ENCODE results near the gene IPO4. TPM values are rescaled to one million over a fixed set of nuclear protein-coding genes. Genes with fewer than 3 reads are reported as not detected.

Gene IPO4
- total and polyA plus RNA-seq, 2 of the 4 experiments (the other 2 are of a cell fraction) = 37.6 to 39.4 TPM

DNA sequence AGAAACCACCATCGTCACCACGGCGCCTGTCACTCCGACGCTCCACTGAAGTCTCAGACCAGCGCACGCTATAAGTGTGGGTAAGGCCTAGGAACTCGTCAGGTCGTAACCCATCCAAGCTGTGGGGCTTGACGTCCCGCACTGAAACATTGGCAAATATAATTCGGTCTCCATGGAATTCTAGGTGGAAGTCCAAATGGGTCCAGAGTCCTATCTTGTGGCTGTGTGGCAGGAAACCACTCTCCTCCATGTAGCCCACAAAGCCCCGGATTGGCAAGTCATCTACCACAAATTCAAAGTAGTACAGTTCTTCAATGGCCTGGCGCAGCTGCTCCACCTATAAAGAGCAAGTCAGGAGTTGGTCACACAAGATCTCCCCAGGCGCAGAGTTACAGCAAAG, 4.3 kb upstream of the IPO4 start:
- TF ChIP-seq CHD1 (IDR thresholded peaks at IDR 0.05; ENCODE audit: low read depth, low read length) = no peak
- no peak for TF ChIP-seq RFX5 (IDR thresholded peaks at IDR 0.05; ENCODE audit: low read depth, low read length)
- no peak for TF ChIP-seq USF2 (IDR thresholded peaks at IDR 0.05; ENCODE audit: low read depth, low read length)
- TF ChIP-seq FOS (IDR thresholded peaks at IDR 0.05; ENCODE audit: low read depth, low read length) = no peak
- no peak for TF ChIP-seq ELK1 (IDR thresholded peaks at IDR 0.05; ENCODE audit: borderline replicate concordance, low read depth, low read length)
- no peak for TF ChIP-seq RCOR1 (IDR thresholded peaks at IDR 0.05; ENCODE audit: insufficient replicate concordance, low read length)
- no peak for TF ChIP-seq MAFK (IDR thresholded peaks at IDR 0.05; ENCODE audit: low read depth, low read length)
- no peak for TF ChIP-seq RAD21 (IDR thresholded peaks at IDR 0.05; ENCODE audit: low read length)
- no peak for TF ChIP-seq MAZ (IDR thresholded peaks at IDR 0.05; ENCODE audit: borderline replicate concordance, low read depth, low read length)
- TF ChIP-seq, protein P1, sequence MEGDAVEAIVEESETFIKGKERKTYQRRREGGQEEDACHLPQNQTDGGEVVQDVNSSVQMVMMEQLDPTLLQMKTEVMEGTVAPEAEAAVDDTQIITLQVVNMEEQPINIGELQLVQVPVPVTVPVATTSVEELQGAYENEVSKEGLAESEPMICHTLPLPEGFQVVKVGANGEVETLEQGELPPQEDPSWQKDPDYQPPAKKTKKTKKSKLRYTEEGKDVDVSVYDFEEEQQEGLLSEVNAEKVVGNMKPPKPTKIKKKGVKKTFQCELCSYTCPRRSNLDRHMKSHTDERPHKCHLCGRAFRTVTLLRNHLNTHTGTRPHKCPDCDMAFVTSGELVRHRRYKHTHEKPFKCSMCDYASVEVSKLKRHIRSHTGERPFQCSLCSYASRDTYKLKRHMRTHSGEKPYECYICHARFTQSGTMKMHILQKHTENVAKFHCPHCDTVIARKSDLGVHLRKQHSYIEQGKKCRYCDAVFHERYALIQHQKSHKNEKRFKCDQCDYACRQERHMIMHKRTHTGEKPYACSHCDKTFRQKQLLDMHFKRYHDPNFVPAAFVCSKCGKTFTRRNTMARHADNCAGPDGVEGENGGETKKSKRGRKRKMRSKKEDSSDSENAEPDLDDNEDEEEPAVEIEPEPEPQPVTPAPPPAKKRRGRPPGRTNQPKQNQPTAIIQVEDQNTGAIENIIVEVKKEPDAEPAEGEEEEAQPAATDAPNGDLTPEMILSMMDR (conservative IDR thresholded peaks at IDR 0.05; ENCODE audit: low read depth, low read length) = no peak
- TF ChIP-seq CEBPB (IDR thresholded peaks at IDR 0.05; ENCODE audit: low read depth, low read length) = no peak
- no peak for TF ChIP-seq POLR2A (IDR thresholded peaks at IDR 0.05; ENCODE audit: low read depth, low read length)
- TF ChIP-seq MXI1 (IDR thresholded peaks at IDR 0.05; ENCODE audit: borderline replicate concordance, low read depth, low read length) = no peak
- TF ChIP-seq BHLHE40 (IDR thresholded peaks at IDR 0.05; ENCODE audit: low read depth, low read length) = no peak
- no peaks in the 10 kb centered on the region for H3K9me3 ChIP-seq (ENCODE audit: control insufficient read depth, insufficient read depth, low read length)
- BruUV-seq (replicated peaks) = no TSS peak
- no peak overlapping the region for H3K23ac ChIP-seq (ENCODE audit: low read depth, low read length)
- H3K27me3 ChIP-seq (ENCODE audit: control insufficient read depth, insufficient read depth, low read length) = no peaks in the 10 kb centered on the region
- no peak overlapping the region for H4K5ac ChIP-seq (ENCODE audit: low read depth, low read length)
- no peak overlapping the region for H2BK5ac ChIP-seq (ENCODE audit: low read depth, low read length, poor library complexity, severe bottlenecking)
- in situ Hi-C loops (cut with MboI; ENCODE audit: low sequenced_read_pairs) = no loop called here
- no peak overlapping the region for H2BK120ac ChIP-seq (ENCODE audit: low read depth, low read length)
- DNase-seq (no peak), ATAC-seq (ENCODE audit: low read depth) (no peak)
- H2BK20ac ChIP-seq (ENCODE audit: low read depth, low read length) = no peak overlapping the region
- H3K79me1 ChIP-seq (ENCODE audit: low read depth in 1 of 2, low read length in 2 of 2) = peaks cover 34 to 68% of the 10 kb centered on the region in 2 experiments
- H2AK9ac ChIP-seq (replicated peaks; ENCODE audit: low read depth, low read length, poor library complexity) = no peak overlapping the region
- H4K91ac ChIP-seq (ENCODE audit: insufficient read depth, low read depth, low read length) = no peak overlapping the region
- H2AK5ac ChIP-seq (ENCODE audit: low read depth, low read length) = no peak overlapping the region
- intact Hi-C loops (cut with micrococcal nuclease) = no loop called here
- no peak overlapping the region for H3K18ac ChIP-seq (ENCODE audit: low read depth, low read length)
- H4K20me1 ChIP-seq (ENCODE audit: insufficient read depth, low read length) = no peaks in the 10 kb centered on the region
- ChIA-PET POLR2A (ENCODE audit: unreplicated experiment) (no interaction called here), CTCF (no interaction called here)
- H3K9me1 ChIP-seq (ENCODE audit: insufficient read depth, low read length) = peaks cover 12% of the 10 kb centered on the region; the same call in 1 of the 2 replicates
- no peak overlapping the region for H3K56ac ChIP-seq (ENCODE audit: extremely low read depth, insufficient read depth, low read length)
- H3K4me1 ChIP-seq (ENCODE audit: control insufficient read depth, insufficient read depth, low read length) = peaks cover 8% of the 10 kb centered on the region
- no peak overlapping the region for H3K4me2 ChIP-seq (ENCODE audit: low read depth, low read length)
- H2AFZ ChIP-seq (replicated peaks; ENCODE audit: low read length, poor library complexity) = no peak overlapping the region
- H3K14ac ChIP-seq (replicated peaks; ENCODE audit: low read depth, low read length) = no peak overlapping the region
- peaks cover 21% of the 10 kb centered on the region for H3K36me3 ChIP-seq (ENCODE audit: control insufficient read depth, insufficient read depth, low read length)
- H4K8ac ChIP-seq (ENCODE audit: low read depth in 2 of 2, low read length in 2 of 2) = no peak overlapping the region
- H3K4me3 ChIP-seq (ENCODE audit: insufficient read depth, low read depth, low read length) = no peak overlapping the region
- H2BK15ac ChIP-seq (ENCODE audit: low read depth, low read length) = no peak overlapping the region
- dilution Hi-C loops (cut with HindIII; ENCODE audit: low sequenced_read_pairs, unreplicated experiment) = no loop called here
- no peak overlapping the region for H3K4ac ChIP-seq (ENCODE audit: low read depth, low read length)
- WGBS, 2 experiments (ENCODE audit: extremely low coverage in 2 of 2, insufficient read length in 1 of 2) = 100% methylated on average over 5 of the region's 15 CpGs; no CpG with 5 or more reads in 1 of the 2 experiments
- H3K27ac ChIP-seq (ENCODE audit: insufficient read depth, low read length) = no peak overlapping the region
- H3K9ac ChIP-seq (ENCODE audit: low read depth, low read length) = no peak overlapping the region
